GM18867 (cell line): ENCODE data around the gene BUD23.
"Not testable (repeated sequence)": the region's sequence is repeated elsewhere in the genome, so short reads cannot be mapped to it uniquely, and the experiment has no call there.

ENCODE experiments used
- ATAC-seq: cut with Tn5 transposase; IDR thresholded peaks from one replicate; pipeline ENCODE4 v1.9.1; 2021; ENCODE audit warnings: mild to moderate bottlenecking, moderate library complexity; ENCODE audit not compliant: unreplicated experiment

The BUD23 gene

GRCh38 chr7:73700581-73701134 is 17.3 kb downstream of the BUD23 start:
- no peak for ATAC-seq

DNA sequence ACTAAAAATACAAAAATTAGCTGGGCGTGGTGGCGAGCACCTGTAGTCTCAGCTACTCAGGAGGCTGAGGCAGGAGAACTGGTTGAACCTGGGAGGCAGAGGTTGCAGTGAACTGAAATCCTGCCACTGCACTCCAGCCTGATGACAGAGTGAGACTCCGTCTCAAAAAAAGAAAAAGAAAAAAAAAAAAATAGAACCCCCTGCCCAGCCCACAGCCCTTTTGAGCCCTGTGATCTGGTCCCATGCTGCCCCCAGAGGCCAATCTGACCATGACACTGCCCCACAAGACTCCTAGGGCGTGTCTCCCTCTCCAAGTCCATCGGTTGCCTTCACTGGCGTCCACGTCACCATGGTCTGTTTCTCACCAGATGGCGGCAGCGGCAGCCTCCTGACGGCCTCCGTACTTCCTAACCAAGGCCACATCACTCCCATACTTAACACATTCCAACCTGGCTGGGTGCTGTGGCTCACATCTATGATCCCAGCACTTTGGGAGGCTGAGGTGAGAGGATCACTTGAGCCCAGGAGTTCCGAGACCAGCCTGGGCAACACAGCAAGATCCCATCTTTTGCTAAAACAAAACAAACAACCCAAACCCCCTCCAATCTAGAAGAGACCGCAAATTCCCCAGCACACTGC is 18.1 kb downstream of the BUD23 start:
- no peak for ATAC-seq

DNA sequence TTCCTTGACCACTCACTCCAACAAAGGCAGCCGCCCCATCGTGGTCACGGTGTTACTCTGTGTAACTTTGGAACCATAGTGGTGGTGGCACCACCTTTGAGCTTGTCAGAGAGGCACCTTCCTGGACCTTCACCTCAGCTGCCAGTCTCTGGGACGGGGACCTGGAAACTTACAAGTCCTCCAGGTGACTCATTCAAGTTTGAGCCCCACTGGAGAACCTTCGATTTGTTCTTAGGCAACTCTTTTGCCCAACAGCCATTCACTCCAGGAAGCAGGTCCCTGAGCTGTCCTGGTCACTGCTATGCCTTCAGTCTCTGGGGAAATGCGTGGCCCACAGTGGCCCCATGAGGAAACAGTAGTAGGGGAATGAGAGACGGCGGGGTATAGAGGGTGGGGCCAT is 18.8 kb downstream of the BUD23 start:
- ATAC-seq, result no peak

- no peak for ATAC-seq
These were observed 19.3 kb downstream of the BUD23 start for GRCh38 chr7:73702665-73703064.

DNA sequence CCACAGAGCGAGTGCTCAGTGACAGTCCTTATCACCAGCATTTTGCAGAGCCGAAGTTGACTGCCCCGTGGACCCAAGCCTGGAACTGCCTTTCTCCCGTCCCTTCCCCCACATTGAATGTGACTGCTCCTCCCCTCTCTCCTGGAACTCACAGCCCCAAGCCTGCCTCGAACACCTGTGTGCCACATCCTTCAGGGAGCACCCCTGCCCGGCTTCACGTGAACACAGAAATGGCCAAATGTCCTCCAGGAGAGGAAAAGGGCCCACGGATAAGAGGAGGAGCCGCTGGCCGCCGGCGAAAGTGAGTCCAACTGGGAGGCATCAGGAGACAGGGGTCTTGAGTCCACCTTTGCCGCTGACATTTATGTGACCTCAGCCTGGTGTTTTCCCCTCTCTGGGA is 19.8 kb downstream of the BUD23 start:
- no peak for ATAC-seq

GRCh38 chr7:73703757-73704639 is 20.6 kb downstream of the BUD23 start:
- ATAC-seq, result no peak

GRCh38 chr7:73704640-73705550 is 21.5 kb downstream of the BUD23 start:
- ATAC-seq, result no peak

GRCh38 chr7:73705551-73705920 is 22.1 kb downstream of the BUD23 start:
- ATAC-seq, result no peak

GRCh38 chr7:73706126-73707044 is 23.0 kb downstream of the BUD23 start:
- ATAC-seq, result no peak

DNA sequence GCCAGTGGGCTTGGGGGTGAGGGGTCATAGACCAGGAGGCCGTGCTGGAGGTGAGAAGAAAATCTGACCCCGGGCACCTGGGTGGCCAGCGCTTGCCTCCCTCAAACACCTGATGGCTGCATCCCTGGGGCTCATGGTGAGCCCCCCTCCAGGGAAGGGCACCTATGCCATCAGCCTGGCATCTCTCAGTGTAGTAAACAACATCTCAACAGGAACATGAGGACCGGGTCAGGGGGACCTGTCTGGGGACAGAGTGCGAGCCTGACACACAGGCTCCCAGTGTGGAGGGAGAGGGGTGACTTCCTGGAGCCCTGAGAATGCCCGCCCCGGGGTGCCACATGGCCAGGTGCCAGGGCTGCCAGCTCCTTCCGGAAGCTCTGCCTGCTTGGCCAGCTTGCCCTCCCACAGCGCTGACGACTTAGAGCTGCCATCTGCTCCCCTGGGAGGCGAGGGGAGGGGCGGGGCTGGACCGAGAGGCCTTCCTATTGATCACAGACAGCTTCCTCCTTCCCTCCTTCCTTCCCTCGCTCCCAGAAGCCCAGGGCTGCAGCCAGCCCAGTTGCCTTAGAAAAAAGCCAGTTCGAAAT is 23.7 kb downstream of the BUD23 start:
- ATAC-seq, result no peak

DNA sequence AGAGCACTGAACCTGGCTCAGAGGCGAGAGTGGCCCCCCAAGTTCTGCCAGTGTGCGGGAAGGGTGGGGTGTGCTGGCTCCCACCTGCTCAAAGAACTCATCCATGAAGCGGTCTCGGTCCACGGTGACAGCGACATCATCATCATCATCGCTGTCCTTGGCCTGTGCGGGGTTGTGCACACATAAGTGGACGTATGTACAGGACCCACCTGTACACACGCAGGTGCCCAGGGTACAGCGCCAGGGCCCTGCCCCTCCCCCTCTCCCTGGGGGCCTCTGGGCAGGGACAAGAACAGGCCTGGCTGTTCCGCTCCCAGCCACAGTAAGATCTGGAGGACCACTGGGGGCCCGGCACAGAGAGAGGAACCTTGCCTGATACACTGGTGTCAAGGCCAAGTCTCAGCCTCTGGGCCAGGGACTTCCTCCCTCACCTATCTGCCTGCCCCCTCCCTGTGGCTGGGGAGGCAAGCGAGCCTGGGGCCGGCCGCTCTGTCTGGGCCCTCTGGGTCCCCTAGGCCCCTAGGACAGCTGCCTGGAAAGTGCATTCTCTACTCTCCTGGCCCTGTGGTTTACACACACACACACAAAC is 25.7 kb downstream of the BUD23 start:
- no peak for ATAC-seq

- no peak for ATAC-seq
These were observed 29.4 kb downstream of the BUD23 start for GRCh38 chr7:73712773-73713172.

GRCh38 chr7:73713319-73713718 is 29.9 kb downstream of the BUD23 start:
- ATAC-seq, result not testable (repeated sequence)

- no peak for ATAC-seq
These were observed 32.4 kb downstream of the BUD23 start for GRCh38 chr7:73715648-73716317.

DNA sequence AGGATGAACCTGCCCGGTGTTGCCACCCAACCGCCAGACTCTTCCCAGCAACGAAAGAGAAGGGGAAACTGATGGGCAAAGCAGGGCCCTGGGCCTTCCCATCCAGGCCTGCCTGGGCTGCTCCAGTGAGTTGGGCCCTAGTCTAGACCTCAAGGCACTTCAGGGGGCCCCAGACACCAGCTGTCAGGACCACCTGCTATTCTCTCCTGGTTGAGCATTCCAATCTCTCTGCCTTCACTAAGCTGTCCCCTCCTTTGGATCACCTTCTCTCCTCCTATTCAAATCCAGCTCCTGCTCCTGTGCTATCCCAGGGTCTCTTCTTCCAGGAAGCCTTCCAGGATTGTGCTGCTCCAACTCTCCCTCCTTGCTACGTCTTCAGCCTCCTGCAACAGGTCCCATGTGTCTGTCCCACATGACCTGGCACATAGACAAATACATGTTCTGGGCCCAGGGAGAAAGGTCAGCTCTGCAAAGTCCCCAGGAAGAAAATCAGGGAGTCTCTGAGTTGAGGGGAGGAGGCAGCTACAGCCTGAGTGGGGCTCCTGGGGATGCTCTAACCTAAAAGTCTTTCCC is 33.0 kb downstream of the BUD23 start:
- ATAC-seq, result no peak

DNA sequence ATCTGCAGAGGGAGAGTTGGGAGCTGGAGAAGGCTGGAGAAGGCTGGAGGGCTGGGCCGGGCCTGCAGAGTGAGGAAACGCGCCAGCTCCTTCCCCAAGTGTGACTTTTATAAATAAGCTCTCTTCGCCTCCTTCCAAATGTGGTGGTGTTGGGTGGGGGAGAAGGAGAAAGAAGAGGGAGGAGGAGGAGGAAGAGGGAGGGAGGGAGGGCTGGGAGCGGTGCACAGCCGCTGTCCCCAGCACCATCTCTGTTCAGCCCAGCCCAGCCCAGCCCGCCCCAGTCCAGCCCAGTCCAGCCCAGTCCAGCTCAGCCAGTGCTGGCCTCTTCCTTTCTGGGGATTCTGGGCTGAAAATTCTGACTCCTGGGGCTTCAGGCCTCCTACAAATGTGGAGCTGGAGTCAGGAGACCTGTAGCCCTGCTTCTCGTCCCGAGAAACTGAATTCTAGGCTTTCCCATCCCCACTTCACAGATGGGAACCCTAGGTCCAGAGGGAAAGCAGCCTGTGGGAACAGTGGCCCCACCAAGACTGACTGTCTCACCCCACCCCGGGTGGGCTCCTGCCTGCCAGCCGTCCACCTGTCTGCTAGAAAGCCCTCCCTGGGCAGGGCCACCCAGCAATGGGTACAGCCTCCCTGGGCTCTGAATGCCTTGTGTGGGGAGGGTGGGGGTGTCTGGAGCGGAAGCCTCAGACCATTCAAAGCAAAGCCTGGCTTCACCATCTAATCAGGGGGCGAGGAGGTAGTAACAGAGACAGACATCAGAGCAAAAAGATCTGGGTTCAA is 33.8 kb downstream of the BUD23 start:
- no peak for ATAC-seq

- ATAC-seq, result no peak
These were observed 34.6 kb downstream of the BUD23 start for GRCh38 chr7:73717991-73718405.
